Trophoblast cell (in vitro differentiated cells and primary cell): Measurements from ENCODE around the gene PTK6.
A peak's percentile ranks its signal among the peaks of the same experiment; 100 is the strongest.

ENCODE experiments used
- DNase-seq, 2 donors: peaks; one replicate each; pipeline ENCODE4 v3.0.0-alpha.2; 2016
- H2AFZ ChIP-seq: 2 replicates; pipeline ENCODE4 v1.6.1; 2013; ENCODE audit warnings: low read length, moderate library complexity, mild to moderate bottlenecking; ENCODE audit not compliant: insufficient read depth, poor library complexity
- H2AK5ac ChIP-seq: 2 replicates; pipeline ENCODE4 v1.6.1; 2013; ENCODE audit warnings: mild to moderate bottlenecking, low read length
- H2BK120ac ChIP-seq: 2 replicates; pipeline ENCODE4 v1.6.1; 2013; ENCODE audit warnings: low read length, mild to moderate bottlenecking, moderate library complexity; ENCODE audit not compliant: insufficient read depth, poor library complexity
- H2BK12ac ChIP-seq: 2 replicates; pipeline ENCODE4 v1.6.1; 2013; ENCODE audit warnings: mild to moderate bottlenecking, low read length, moderate library complexity
- H2BK5ac ChIP-seq: 2 replicates; pipeline ENCODE4 v1.6.1; 2013; ENCODE audit warnings: low read length, low read depth, moderate library complexity, mild to moderate bottlenecking; ENCODE audit not compliant: poor library complexity
- H3K14ac ChIP-seq: 2 replicates; pipeline ENCODE4 v1.6.1; 2013; ENCODE audit warnings: mild to moderate bottlenecking, low read length
- H3K18ac ChIP-seq: 2 replicates; pipeline ENCODE4 v1.6.1; 2013; ENCODE audit warnings: mild to moderate bottlenecking, low read length
- H3K23ac ChIP-seq: 2 replicates; pipeline ENCODE4 v1.6.1; 2013; ENCODE audit warnings: low read length
- H3K27ac ChIP-seq: 2 replicates; pipeline ENCODE4 v1.5.1; 2013; ENCODE audit warnings: low read depth, mild to moderate bottlenecking, inconsistent platforms, low read length, moderate library complexity
- H3K27me3 ChIP-seq: 2 replicates; pipeline ENCODE4 v1.6.1; 2013; ENCODE audit warnings: inconsistent platforms, mild to moderate bottlenecking, low read length, moderate library complexity; ENCODE audit not compliant: insufficient read depth
- H3K36me3 ChIP-seq, 2 experiments: 1 replicate in 1 of 2; 2 replicates in 1 of 2; pipeline ENCODE4 v1.6.1; 2013; ENCODE audit warnings: low read length in 2 of 2, mild to moderate bottlenecking in 2 of 2, moderate library complexity in 1 of 2; ENCODE audit not compliant: insufficient read depth in 2 of 2, control insufficient read depth in 1 of 2
- H3K4ac ChIP-seq: 2 replicates; pipeline ENCODE4 v1.6.1; 2013; ENCODE audit warnings: low read depth, mild to moderate bottlenecking, low read length, moderate library complexity
- H3K4me1 ChIP-seq, 2 experiments: 1 replicate in 1 of 2; 2 replicates in 1 of 2; pipeline ENCODE4 v1.6.1; 2013; ENCODE audit warnings: low read length in 2 of 2, mild to moderate bottlenecking in 2 of 2, moderate library complexity in 1 of 2; ENCODE audit not compliant: insufficient read depth in 2 of 2, control insufficient read depth in 1 of 2
- H3K4me2 ChIP-seq: 2 replicates; pipeline ENCODE4 v1.6.1; 2013; ENCODE audit warnings: inconsistent platforms, mild to moderate bottlenecking, low read length, moderate library complexity
- H3K4me3 ChIP-seq: 2 replicates; pipeline ENCODE4 v1.5.1; 2013; ENCODE audit warnings: mild to moderate bottlenecking, low read depth, low read length, inconsistent platforms
- H3K79me1 ChIP-seq: one replicate; pipeline ENCODE4 v1.6.1; 2013; ENCODE audit warnings: low read length
- H3K79me2 ChIP-seq: 2 replicates; pipeline ENCODE4 v1.6.1; 2013; ENCODE audit warnings: low read length, mild to moderate bottlenecking; ENCODE audit not compliant: control insufficient read depth, insufficient read depth, poor library complexity
- H3K9ac ChIP-seq: 2 replicates; pipeline ENCODE4 v1.6.1; 2013; ENCODE audit warnings: mild to moderate bottlenecking, low read length
- H3K9me3 ChIP-seq: 2 replicates; pipeline ENCODE4 v1.6.1; 2013; ENCODE audit warnings: low read depth, mild to moderate bottlenecking, control low read depth, inconsistent platforms, low read length; ENCODE audit not compliant: insufficient read depth
- H4K12ac ChIP-seq: 2 replicates; pipeline ENCODE4 v1.6.1; 2013; ENCODE audit warnings: low read depth, mild to moderate bottlenecking, low read length, moderate library complexity
- H4K8ac ChIP-seq: 2 replicates; pipeline ENCODE4 v1.6.1; 2013; ENCODE audit warnings: low read depth, mild to moderate bottlenecking, low read length, moderate library complexity
- H4K91ac ChIP-seq: one replicate; pipeline ENCODE4 v1.6.1; 2013; ENCODE audit warnings: low read depth, mild to moderate bottlenecking, low read length, moderate library complexity
- WGBS: extraction: QIAGEN DNeasy Blood & Tissue Kit; methylation state at CpG from one replicate; pipeline ENCODE4 v1.1.7; 2013; ENCODE audit warnings: missing lambda C conversion rate; ENCODE audit not compliant: insufficient read length, insufficient coverage; ENCODE audit errors: extremely low coverage; 5-methylcytosine and 5-hydroxymethylcytosine counted together

Gene PTK6

DNA sequence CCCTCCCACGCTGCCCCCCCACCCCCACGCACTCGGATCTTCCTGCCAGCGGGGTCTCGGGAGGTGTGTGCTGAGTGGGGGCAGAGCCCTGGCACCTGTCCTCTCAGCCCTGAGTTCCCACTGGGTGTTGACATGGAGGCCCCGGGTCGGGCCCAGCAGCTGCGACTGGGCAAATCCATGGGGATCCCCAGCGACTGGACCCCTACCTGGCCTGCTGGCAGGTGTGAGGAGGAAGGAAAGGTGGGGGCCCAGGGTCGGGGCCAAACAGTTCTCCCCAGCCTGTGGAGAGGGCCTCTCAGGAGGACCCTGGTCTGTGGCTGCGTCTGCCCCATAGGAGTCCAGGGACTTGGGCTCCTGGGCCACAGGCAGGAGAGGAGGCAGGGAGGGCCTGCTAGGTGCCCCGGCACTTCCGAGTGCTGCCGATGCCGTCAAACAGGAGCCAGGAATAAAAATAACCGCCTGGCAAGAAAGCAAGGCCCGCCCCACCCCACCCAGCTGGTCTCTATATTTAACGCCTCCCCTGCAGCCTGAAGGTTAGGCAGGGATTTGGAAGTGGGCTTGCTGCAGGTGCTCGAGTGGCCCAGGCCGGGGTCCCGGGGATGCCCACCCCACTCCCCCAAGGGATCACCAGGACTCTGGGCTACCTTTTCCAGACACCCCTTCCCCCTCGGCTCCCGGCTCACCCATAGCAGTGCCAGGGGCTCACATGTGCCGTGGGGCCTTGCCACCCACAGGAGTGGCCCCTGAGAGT is 36.9 kb downstream of the PTK6 start:
- no peak overlapping the region for H3K27ac ChIP-seq
- no peaks in the 10 kb centered on the region for H3K79me2 ChIP-seq
- H4K12ac ChIP-seq: no peak overlapping the region
- H3K79me1 ChIP-seq: no peaks in the 10 kb centered on the region
- peaks cover 9% of the 10 kb centered on the region for H3K9me3 ChIP-seq
- no peaks in the 10 kb centered on the region for H3K27me3 ChIP-seq
- no peak overlapping the region for H2BK120ac ChIP-seq
- H2BK5ac ChIP-seq: no peak overlapping the region
- H2AFZ ChIP-seq: no peak overlapping the region
- H3K4me3 ChIP-seq: no peak overlapping the region
- H3K4me1 ChIP-seq: peaks cover 8 to 9% of the 10 kb centered on the region in 2 experiments
- WGBS: no CpG with 5 or more reads among the region's 24 CpGs
- no peak overlapping the region for H2AK5ac ChIP-seq
- H3K36me3 ChIP-seq: peaks cover 0 to 2% of the 10 kb centered on the region in 2 experiments
- no peak overlapping the region for H3K23ac ChIP-seq
- no peak overlapping the region for H4K8ac ChIP-seq
- H3K9ac ChIP-seq: no peak overlapping the region
- no peak overlapping the region for H3K4me2 ChIP-seq
- no peak overlapping the region for H2BK12ac ChIP-seq
- H3K4ac ChIP-seq: no peak overlapping the region
- no peak for DNase-seq
- H4K91ac ChIP-seq: no peak overlapping the region
- H3K18ac ChIP-seq: no peak overlapping the region
- H3K14ac ChIP-seq: no peak overlapping the region

GRCh38 chr20:63499338-63499969 is 37.7 kb downstream of the PTK6 start:
- no peak for DNase-seq
- peaks cover 8 to 9% of the 10 kb centered on the region in 2 experiments for H3K4me1 ChIP-seq
- no peak overlapping the region for H2BK5ac ChIP-seq
- no peak overlapping the region for H4K12ac ChIP-seq
- no peaks in the 10 kb centered on the region for H3K79me2 ChIP-seq
- H2AK5ac ChIP-seq: no peak overlapping the region
- no peak overlapping the region for H4K8ac ChIP-seq
- no peaks in the 10 kb centered on the region for H3K79me1 ChIP-seq
- H2AFZ ChIP-seq: no peak overlapping the region
- H3K27ac ChIP-seq: no peak overlapping the region
- H3K36me3 ChIP-seq: peaks cover 0 to 6% of the 10 kb centered on the region in 2 experiments
- H3K18ac ChIP-seq: no peak overlapping the region
- no peak overlapping the region for H3K23ac ChIP-seq
- H2BK12ac ChIP-seq: no peak overlapping the region
- peaks cover 3% of the 10 kb centered on the region for H3K9me3 ChIP-seq
- no peak overlapping the region for H3K4ac ChIP-seq
- H3K14ac ChIP-seq: no peak overlapping the region
- peak overlapping the region; percentile 60 for H3K4me3 ChIP-seq
- WGBS: no CpG with 5 or more reads among the region's 48 CpGs
- H3K27me3 ChIP-seq: no peaks in the 10 kb centered on the region
- H3K9ac ChIP-seq: no peak overlapping the region
- H2BK120ac ChIP-seq: no peak overlapping the region
- H4K91ac ChIP-seq: no peak overlapping the region
- H3K4me2 ChIP-seq: peak overlapping the region; percentile 54

DNA sequence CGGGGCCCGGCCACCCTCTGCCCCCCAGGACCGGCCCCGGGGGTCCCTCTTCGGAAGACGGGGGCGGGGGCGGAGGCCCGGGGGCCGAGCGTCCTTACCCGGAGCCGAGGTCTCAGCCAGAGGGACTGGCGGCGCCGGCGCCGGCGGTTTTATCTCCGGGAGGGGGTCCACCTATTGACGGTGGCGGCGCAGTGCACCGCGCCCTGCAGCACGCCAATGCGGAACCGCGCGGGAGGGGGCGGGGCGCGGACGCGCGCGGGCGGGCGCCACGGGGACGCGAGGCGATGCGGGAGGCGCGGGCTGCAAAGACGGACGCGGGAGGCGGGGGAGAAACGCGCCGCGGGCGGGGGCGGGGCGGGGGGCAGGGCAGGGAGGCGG is 38.2 kb downstream of the PTK6 start, which contains the start of gene EEF1A2:
EEF1A2 (minus strand) TSS at position 124 of the 378 bp plus-strand sequence. CDS start 1,320 bp downstream, outside the sequence.
- Histone ChIP-seq H2AFZ (peak within 1 kb of the TSS; percentile 15), H3K79me2 (no peaks in the 10 kb centered on the region), H3K9me3 (peaks cover 3% of the 10 kb centered on the region), H3K4me2 (peak within 1 kb of the TSS; percentile 77), H3K4me1 (peaks cover 8 to 9% of the 10 kb centered on the region in 2 experiments), H3K18ac (no peak within 1 kb of the TSS), H3K4me3 (peak within 1 kb of the TSS; percentile 60), H3K36me3 (peaks cover 0 to 6% of the 10 kb centered on the region in 2 experiments), H2BK12ac (no peak within 1 kb of the TSS), H3K4ac (no peak within 1 kb of the TSS), H2BK120ac (no peak within 1 kb of the TSS), H3K23ac (no peak within 1 kb of the TSS), H2BK5ac (no peak within 1 kb of the TSS), H3K79me1 (no peaks in the 10 kb centered on the region), H4K12ac (no peak within 1 kb of the TSS), H4K91ac (no peak within 1 kb of the TSS), H2AK5ac (no peak within 1 kb of the TSS), H3K9ac (no peak within 1 kb of the TSS), H4K8ac (no peak within 1 kb of the TSS), H3K27ac (no peak within 1 kb of the TSS), H3K14ac (no peak within 1 kb of the TSS), H3K27me3 (no peaks in the 10 kb centered on the region)
- no CpG with 5 or more reads among the region's 58 CpGs for WGBS
- peak in 1 of 2 donors; percentile 8 for DNase-seq

DNA sequence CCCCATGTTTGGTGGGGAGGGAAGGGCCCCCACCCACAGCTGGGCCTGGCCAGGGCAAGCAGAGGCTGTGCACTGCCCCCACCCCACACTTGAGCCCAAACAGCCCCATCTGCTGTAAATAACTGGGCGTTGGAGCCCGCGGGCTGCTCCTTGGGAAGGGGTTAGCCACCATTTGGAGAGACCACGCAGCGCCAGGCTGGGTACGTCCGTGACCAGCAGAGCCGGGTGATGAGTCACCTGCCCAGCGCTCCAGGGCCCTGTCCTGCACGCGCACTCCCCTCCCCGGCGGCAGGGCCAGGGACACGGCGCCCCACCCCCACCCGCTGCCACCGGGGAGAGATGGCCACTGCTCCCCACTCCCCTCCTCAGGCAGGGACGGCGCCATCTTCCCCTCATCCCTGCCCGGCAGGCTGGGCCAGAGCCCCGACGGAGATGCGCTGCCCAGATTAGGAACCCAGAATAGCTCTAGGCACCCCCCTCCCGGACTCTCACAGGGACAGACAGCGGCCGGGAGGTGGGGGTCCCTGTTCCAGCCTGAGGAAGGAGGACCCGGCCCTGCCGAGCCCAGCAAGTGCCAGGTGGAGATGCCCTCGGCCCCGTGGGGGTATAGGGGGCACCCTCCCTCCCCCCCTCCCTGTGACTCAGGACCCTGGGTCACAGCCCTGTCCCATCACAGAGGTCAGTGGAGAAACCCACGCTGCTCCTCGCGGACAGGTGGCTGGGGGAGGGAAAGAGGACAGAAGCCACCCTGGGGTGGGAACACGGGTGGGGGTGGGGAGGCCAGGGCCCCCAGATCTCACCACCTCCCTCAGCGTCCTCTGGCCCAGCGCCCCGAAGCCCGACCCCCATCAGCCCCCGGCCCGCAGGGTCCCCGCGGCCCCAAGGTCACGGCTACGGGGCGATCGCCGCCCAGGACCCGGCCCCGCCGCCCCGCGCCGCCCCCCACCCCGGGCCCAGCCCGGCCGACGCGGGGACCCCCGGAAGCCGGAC is 38.9 kb downstream of the PTK6 start:
- no peak overlapping the region for H4K12ac ChIP-seq
- no peak overlapping the region for H2BK12ac ChIP-seq
- H3K79me2 ChIP-seq: no peaks in the 10 kb centered on the region
- no peak overlapping the region for H4K8ac ChIP-seq
- H3K18ac ChIP-seq: no peak overlapping the region
- H3K36me3 ChIP-seq: peaks cover 0 to 6% of the 10 kb centered on the region in 2 experiments
- no CpG with 5 or more reads among the region's 60 CpGs for WGBS
- H3K4ac ChIP-seq: no peak overlapping the region
- DNase-seq: peak; percentile 30 to 51
- no peak overlapping the region for H3K23ac ChIP-seq
- no peak overlapping the region for H2BK120ac ChIP-seq
- peak overlapping the region; percentile 41 for H3K4me2 ChIP-seq
- no peak overlapping the region for H3K14ac ChIP-seq
- H3K4me1 ChIP-seq: peaks cover 8 to 9% of the 10 kb centered on the region in 2 experiments
- no peak overlapping the region for H2AFZ ChIP-seq
- H3K27me3 ChIP-seq: no peaks in the 10 kb centered on the region
- H3K27ac ChIP-seq: no peak overlapping the region
- H4K91ac ChIP-seq: no peak overlapping the region
- no peak overlapping the region for H2AK5ac ChIP-seq
- no peaks in the 10 kb centered on the region for H3K79me1 ChIP-seq
- no peak overlapping the region for H3K4me3 ChIP-seq
- peaks cover 2% of the 10 kb centered on the region for H3K9me3 ChIP-seq
- no peak overlapping the region for H3K9ac ChIP-seq
- no peak overlapping the region for H2BK5ac ChIP-seq
